CD4-positive, alpha-beta T cell treated with Interleukin-15 for 1 hour (primary cell): ENCODE measurements around the gene PCDH18.
"Not testable (repeated sequence)": the region's sequence is repeated elsewhere in the genome, so short reads cannot be mapped to it uniquely, and the experiment has no call there.

Source experiments
- DNase-seq: peaks from one replicate; pipeline ENCODE4 v3.0.0-alpha.2; 2020

The PCDH18 gene

GRCh38 chr4:137531986-137532868 is at the start of gene PCDH18:
PCDH18 (minus strand) TSS chr4:137532494; CDS start chr4:137532088, 406 bp downstream.
- no peak for DNase-seq

GRCh38 chr4:137576446-137576845 is 44.2 kb upstream of the PCDH18 start:
- DNase-seq, result no peak

- no peak for DNase-seq
Measured at GRCh38 chr4:137572647-137573046, 40.4 kb upstream of the PCDH18 start.

GRCh38 chr4:137572163-137572562 is 39.9 kb upstream of the PCDH18 start:
- no peak for DNase-seq

GRCh38 chr4:137559801-137560200 is 27.5 kb upstream of the PCDH18 start:
- no peak for DNase-seq

GRCh38 chr4:137558951-137559350 is 26.7 kb upstream of the PCDH18 start:
- DNase-seq, result no peak

- DNase-seq, result no peak
Measured at GRCh38 chr4:137545461-137545861, 13.2 kb upstream of the PCDH18 start.

- no peak for DNase-seq
Measured at GRCh38 chr4:137543648-137544047, 11.4 kb upstream of the PCDH18 start.

- DNase-seq, result no peak
Measured at GRCh38 chr4:137543198-137543597, 10.9 kb upstream of the PCDH18 start.

GRCh38 chr4:137541876-137542646 is 9.8 kb upstream of the PCDH18 start:
- DNase-seq, result no peak

GRCh38 chr4:137541181-137541580 is 8.9 kb upstream of the PCDH18 start:
- no peak for DNase-seq

GRCh38 chr4:137540356-137540755 is 8.1 kb upstream of the PCDH18 start:
- DNase-seq, result no peak

- DNase-seq, result no peak
Measured at GRCh38 chr4:137538526-137538925, 6.2 kb upstream of the PCDH18 start.

GRCh38 chr4:137537807-137538206 is 5.5 kb upstream of the PCDH18 start:
- DNase-seq, result not testable (repeated sequence)

GRCh38 chr4:137536789-137537561 is 4.7 kb upstream of the PCDH18 start:
- no peak for DNase-seq

- no peak for DNase-seq
Measured at GRCh38 chr4:137535718-137536117, 3.4 kb upstream of the PCDH18 start.

GRCh38 chr4:137534516-137534915 is 2.2 kb upstream of the PCDH18 start:
- DNase-seq, result no peak

GRCh38 chr4:137533855-137534254 is 1.6 kb upstream of the PCDH18 start:
- no peak for DNase-seq

GRCh38 chr4:137532869-137533236 is 559 bp upstream of the PCDH18 start:
- no peak for DNase-seq

- no peak for DNase-seq
Measured at GRCh38 chr4:137531168-137531985, 917 bp downstream of the PCDH18 start.

GRCh38 chr4:137530176-137530575 is 2.1 kb downstream of the PCDH18 start:
- no peak for DNase-seq

- DNase-seq, result no peak
Measured at GRCh38 chr4:137529432-137529831, 2.9 kb downstream of the PCDH18 start.
